ENCODE data around the gene SFSWAP. TPM values are rescaled to one million over a fixed set of nuclear protein-coding genes. Genes with fewer than 3 reads are reported as not detected.

Gene SFSWAP
- polyA plus RNA-seq, 4 donors: 38.6 to 67.9 (median 47.9) TPM

GRCh38 chr12:131782061-131782460 is 71.2 kb downstream of the SFSWAP start:
- no peak for DNase-seq (ENCODE audit: low read depth in 4 of 4, low spot score in 2 of 4)

GRCh38 chr12:131783915-131784541 is 73.1 kb downstream of the SFSWAP start:
- no peak for DNase-seq (ENCODE audit: low read depth in 4 of 4, low spot score in 2 of 4)

- DNase-seq (ENCODE audit: low read depth in 4 of 4, low spot score in 2 of 4): no peak
Observed at GRCh38 chr12:131784909-131785762, 74.2 kb downstream of the SFSWAP start.

- no peak for DNase-seq (ENCODE audit: low read depth in 4 of 4, low spot score in 2 of 4)
Observed at GRCh38 chr12:131785763-131786330, 75.0 kb downstream of the SFSWAP start.

GRCh38 chr12:131786331-131786730 is 75.4 kb downstream of the SFSWAP start:
- DNase-seq (ENCODE audit: low read depth in 4 of 4, low spot score in 2 of 4): no peak

- no peak for DNase-seq (ENCODE audit: low read depth in 4 of 4, low spot score in 2 of 4)
Observed at GRCh38 chr12:131787143-131787660, 76.3 kb downstream of the SFSWAP start.

- no peak for DNase-seq (ENCODE audit: low read depth in 4 of 4, low spot score in 2 of 4)
Observed at GRCh38 chr12:131788070-131788469, 77.2 kb downstream of the SFSWAP start.

GRCh38 chr12:131789638-131790037 is 78.7 kb downstream of the SFSWAP start:
- DNase-seq (ENCODE audit: low read depth in 4 of 4, low spot score in 2 of 4): no peak

- DNase-seq (ENCODE audit: low read depth in 4 of 4, low spot score in 2 of 4): no peak
Observed at GRCh38 chr12:131793243-131794022, 82.5 kb downstream of the SFSWAP start.

- DNase-seq (ENCODE audit: low read depth in 4 of 4, low spot score in 2 of 4): no peak
Observed at GRCh38 chr12:131794061-131794460, 83.2 kb downstream of the SFSWAP start.

GRCh38 chr12:131794573-131794972 is 83.7 kb downstream of the SFSWAP start:
- DNase-seq (ENCODE audit: low read depth in 4 of 4, low spot score in 2 of 4): no peak

GRCh38 chr12:131795064-131795463 is 84.2 kb downstream of the SFSWAP start:
- no peak for DNase-seq (ENCODE audit: low read depth in 4 of 4, low spot score in 2 of 4)

GRCh38 chr12:131795690-131796410 is 85.0 kb downstream of the SFSWAP start:
- no peak for DNase-seq (ENCODE audit: low read depth in 4 of 4, low spot score in 2 of 4)

- no peak for DNase-seq (ENCODE audit: low read depth in 4 of 4, low spot score in 2 of 4)
Observed at GRCh38 chr12:131796411-131796736, 85.5 kb downstream of the SFSWAP start.

GRCh38 chr12:131796754-131797587 is 86.1 kb downstream of the SFSWAP start:
- no peak for DNase-seq (ENCODE audit: low read depth in 4 of 4, low spot score in 2 of 4)

GRCh38 chr12:131797588-131797934 is 86.7 kb downstream of the SFSWAP start:
- no peak for DNase-seq (ENCODE audit: low read depth in 4 of 4, low spot score in 2 of 4)

- no peak for DNase-seq (ENCODE audit: low read depth in 4 of 4, low spot score in 2 of 4)
Observed at GRCh38 chr12:131799195-131799594, 88.3 kb downstream of the SFSWAP start.

GRCh38 chr12:131799828-131800593 is 89.1 kb downstream of the SFSWAP start:
- no peak for DNase-seq (ENCODE audit: low read depth in 4 of 4, low spot score in 2 of 4)
